ENCODE measurements around the gene TIRAP.

TIRAP gene

DNA sequence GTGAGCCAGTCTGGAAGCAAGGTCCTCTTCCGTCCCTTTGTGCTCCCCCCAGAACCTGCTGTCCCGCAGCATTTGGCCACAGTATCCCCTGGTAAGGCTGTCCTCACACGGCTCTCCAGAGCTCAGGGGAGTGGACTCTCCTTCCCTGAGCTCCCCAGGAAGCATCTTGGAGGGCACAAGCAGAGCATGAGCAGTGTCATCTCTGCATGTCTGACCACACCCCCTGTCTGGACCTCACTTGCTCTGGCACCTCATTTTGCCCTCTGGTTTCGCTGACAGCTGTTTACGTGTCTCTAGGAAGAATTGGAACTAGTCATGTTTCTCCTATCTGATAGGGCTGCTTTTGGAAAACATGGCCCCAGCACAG, 36.5 kb downstream of the TIRAP start:
- Histone ChIP-seq H3K27me3 (ENCODE audit: insufficient read depth, low read depth) (no peaks in the 10 kb centered on the region), H3K79me2 (ENCODE audit: insufficient read depth, low read depth) (no peaks in the 10 kb centered on the region; the same call in 1 of the 2 replicates), H3K4me1 (ENCODE audit: low read depth, poor library complexity, severe bottlenecking) (peaks cover 40% of the 10 kb centered on the region), H4K20me1 (ENCODE audit: insufficient read depth) (no peaks in the 10 kb centered on the region), H3K9ac (no peak overlapping the region), H3K4me3 (IDR thresholded peaks at IDR 0.05; ENCODE audit: insufficient read depth, low read depth, low read length) (no peak overlapping the region), H3K36me3 (ENCODE audit: insufficient read depth) (no peaks in the 10 kb centered on the region), H2AFZ (ENCODE audit: low read depth) (no peak overlapping the region), H3K27ac (no peak overlapping the region; the same call in 1 of the 2 replicates), H3K4me2 (peak overlapping the region; percentile 72; the same call in 1 of the 2 replicates)
- TF ChIP-seq, protein P1, sequence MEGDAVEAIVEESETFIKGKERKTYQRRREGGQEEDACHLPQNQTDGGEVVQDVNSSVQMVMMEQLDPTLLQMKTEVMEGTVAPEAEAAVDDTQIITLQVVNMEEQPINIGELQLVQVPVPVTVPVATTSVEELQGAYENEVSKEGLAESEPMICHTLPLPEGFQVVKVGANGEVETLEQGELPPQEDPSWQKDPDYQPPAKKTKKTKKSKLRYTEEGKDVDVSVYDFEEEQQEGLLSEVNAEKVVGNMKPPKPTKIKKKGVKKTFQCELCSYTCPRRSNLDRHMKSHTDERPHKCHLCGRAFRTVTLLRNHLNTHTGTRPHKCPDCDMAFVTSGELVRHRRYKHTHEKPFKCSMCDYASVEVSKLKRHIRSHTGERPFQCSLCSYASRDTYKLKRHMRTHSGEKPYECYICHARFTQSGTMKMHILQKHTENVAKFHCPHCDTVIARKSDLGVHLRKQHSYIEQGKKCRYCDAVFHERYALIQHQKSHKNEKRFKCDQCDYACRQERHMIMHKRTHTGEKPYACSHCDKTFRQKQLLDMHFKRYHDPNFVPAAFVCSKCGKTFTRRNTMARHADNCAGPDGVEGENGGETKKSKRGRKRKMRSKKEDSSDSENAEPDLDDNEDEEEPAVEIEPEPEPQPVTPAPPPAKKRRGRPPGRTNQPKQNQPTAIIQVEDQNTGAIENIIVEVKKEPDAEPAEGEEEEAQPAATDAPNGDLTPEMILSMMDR (conservative IDR thresholded peaks at IDR 0.05; ENCODE audit: low read depth, low read length) = no peak

GRCh38 chr11:126322996-126323395, 40.1 kb downstream of the TIRAP start:
- Histone ChIP-seq H4K20me1 (ENCODE audit: insufficient read depth) (no peaks in the 10 kb centered on the region), H2AFZ (ENCODE audit: low read depth) (no peak overlapping the region), H3K79me2 (ENCODE audit: insufficient read depth, low read depth) (no peaks in the 10 kb centered on the region; the same call in 1 of the 2 replicates), H3K4me1 (ENCODE audit: low read depth, poor library complexity, severe bottlenecking) (peaks cover 22% of the 10 kb centered on the region), H3K4me2 (no peak overlapping the region), H3K9ac (no peak overlapping the region), H3K4me3 (IDR thresholded peaks at IDR 0.05; ENCODE audit: insufficient read depth, low read depth, low read length) (no peak overlapping the region), H3K27me3 (ENCODE audit: insufficient read depth, low read depth) (no peaks in the 10 kb centered on the region), H3K36me3 (ENCODE audit: insufficient read depth) (no peaks in the 10 kb centered on the region), H3K27ac (no peak overlapping the region)
- TF ChIP-seq, protein P1 (conservative IDR thresholded peaks at IDR 0.05; ENCODE audit: low read depth, low read length) = no peak

DNA sequence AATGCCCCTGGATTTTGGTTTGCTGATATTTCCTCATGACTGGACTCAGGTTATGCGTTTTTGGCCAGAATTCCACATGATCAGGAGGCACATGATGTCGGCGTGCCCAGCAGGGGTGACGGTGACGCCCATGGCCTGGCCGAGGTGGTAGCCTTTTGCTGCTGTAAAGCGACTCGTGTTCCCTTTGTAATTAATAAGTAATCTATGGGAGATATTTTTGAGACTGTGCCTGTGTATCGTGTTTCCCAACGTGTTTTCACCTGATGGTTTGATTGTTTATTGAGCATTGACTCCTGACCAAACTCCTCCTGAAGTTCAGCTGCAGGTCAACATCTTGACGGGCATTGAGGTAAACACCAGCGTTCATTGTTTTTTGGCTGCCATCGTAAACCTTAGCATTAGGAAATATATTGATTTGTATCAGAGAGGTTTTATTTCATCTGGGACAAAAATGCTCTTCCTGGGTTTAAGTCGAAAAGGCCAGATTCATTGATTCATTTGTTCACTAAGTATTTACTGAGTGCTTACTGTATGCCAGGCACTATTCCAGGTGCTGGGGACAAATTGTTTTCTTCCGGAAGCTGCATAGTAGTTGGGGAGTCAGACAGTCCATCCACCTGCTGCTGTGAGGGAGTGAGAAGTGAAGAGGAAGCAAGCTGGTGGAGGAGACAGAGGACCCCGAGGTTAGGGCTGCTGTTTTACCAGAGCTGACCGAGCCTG, 44.5 kb downstream of the TIRAP start:
- Histone ChIP-seq H3K27me3 (ENCODE audit: insufficient read depth, low read depth) (no peaks in the 10 kb centered on the region), H3K27ac (no peak overlapping the region), H3K9ac (no peak overlapping the region), H3K4me3 (IDR thresholded peaks at IDR 0.05; ENCODE audit: insufficient read depth, low read depth, low read length) (no peak overlapping the region), H2AFZ (ENCODE audit: low read depth) (no peak overlapping the region), H3K4me2 (no peak overlapping the region), H3K36me3 (ENCODE audit: insufficient read depth) (no peaks in the 10 kb centered on the region), H3K79me2 (ENCODE audit: insufficient read depth, low read depth) (no peaks in the 10 kb centered on the region), H3K4me1 (ENCODE audit: low read depth, poor library complexity, severe bottlenecking) (no peaks in the 10 kb centered on the region), H4K20me1 (ENCODE audit: insufficient read depth) (no peaks in the 10 kb centered on the region)
- TF ChIP-seq, protein P1 (conservative IDR thresholded peaks at IDR 0.05; ENCODE audit: low read depth, low read length) = no peak

DNA sequence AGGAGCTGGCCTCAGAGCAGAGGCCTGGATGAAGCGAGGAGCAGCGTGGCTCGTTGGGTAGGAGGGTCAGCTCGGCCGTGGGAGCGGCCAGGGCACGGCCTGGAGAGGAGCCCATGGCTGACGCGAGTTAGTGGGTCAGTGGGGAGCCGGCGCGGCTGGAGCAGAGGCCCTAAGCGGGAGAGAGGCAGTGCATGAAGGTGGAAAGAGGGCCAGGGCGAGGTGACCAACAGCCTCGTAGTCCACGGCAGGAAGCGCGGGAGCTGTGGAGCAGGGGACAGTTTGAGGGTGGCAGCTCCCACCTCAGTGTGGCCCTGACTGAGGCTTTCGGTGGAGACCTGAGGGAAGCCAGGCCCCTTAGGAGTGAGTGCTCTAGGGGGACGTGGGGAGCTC, 45.1 kb downstream of the TIRAP start:
- H3K9ac ChIP-seq = no peak overlapping the region
- no peaks in the 10 kb centered on the region for H4K20me1 ChIP-seq (ENCODE audit: insufficient read depth)
- no peaks in the 10 kb centered on the region for H3K4me1 ChIP-seq (ENCODE audit: low read depth, poor library complexity, severe bottlenecking)
- TF ChIP-seq, protein P1 (conservative IDR thresholded peaks at IDR 0.05; ENCODE audit: low read depth, low read length) = no peak
- H3K36me3 ChIP-seq (ENCODE audit: insufficient read depth) = no peaks in the 10 kb centered on the region
- H3K79me2 ChIP-seq (ENCODE audit: insufficient read depth, low read depth) = no peaks in the 10 kb centered on the region
- no peaks in the 10 kb centered on the region for H3K27me3 ChIP-seq (ENCODE audit: insufficient read depth, low read depth)
- H2AFZ ChIP-seq (ENCODE audit: low read depth) = no peak overlapping the region
- no peak overlapping the region for H3K4me2 ChIP-seq
- H3K4me3 ChIP-seq (IDR thresholded peaks at IDR 0.05; ENCODE audit: insufficient read depth, low read depth, low read length) = no peak overlapping the region
- H3K27ac ChIP-seq = no peak overlapping the region

Data from KMS-11 (cell line).